Stimulated activated CD8-positive, alpha-beta memory T cell treated with anti-CD3 and anti-CD28 coated beads, Interleukin-2, amount 100 ng/mL, for 48 hours (primary cell): Measurements from ENCODE around the gene OGT.

ENCODE experiments used
- DNase-seq, 2 donors: peaks; one replicate each; pipeline ENCODE4 v3.0.0-alpha.2; 2020; ENCODE audit warnings: low read depth in 2 of 2

Gene OGT

GRCh38 chrX:71622576-71623450 is 89.9 kb downstream of the OGT start:
- no peak for DNase-seq

- DNase-seq, result no peak
Measured at GRCh38 chrX:71623714-71624113, 90.8 kb downstream of the OGT start.

GRCh38 chrX:71625471-71625870 is 92.6 kb downstream of the OGT start:
- no peak for DNase-seq
